ENCODE measurements around the gene CLTCL1. TPM values are rescaled to one million over a fixed set of nuclear protein-coding genes. Genes with fewer than 3 reads are reported as not detected.

CLTCL1 gene
- total and polyA plus RNA-seq, 9 donors, result 2.8 to 10.7 (median 5.2) TPM

DNA sequence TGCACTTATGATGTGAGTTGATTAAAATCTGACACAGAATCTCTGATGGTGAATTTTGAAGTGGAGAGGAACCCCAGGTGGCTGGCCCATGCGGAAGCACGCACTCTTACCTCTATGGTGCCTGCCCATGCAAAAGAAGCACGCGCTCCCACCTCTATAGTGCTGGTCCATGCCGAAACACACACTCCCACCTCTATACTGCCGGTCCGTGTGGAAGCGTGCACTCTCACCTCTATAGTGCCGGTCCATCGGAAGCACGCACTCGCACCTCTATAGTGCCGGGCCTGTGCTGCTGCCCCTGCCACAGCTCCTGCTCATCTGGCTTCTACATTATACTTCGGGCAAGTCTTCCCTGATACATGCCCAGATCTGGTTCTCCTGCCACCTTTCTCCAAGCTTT lies 76.2 kb downstream of the CLTCL1 start:
- no peaks in the 10 kb centered on the region for H3K9me3 ChIP-seq
- intact Hi-C loops (cut with DNase I), result no loop called here
- H3K36me3 ChIP-seq, result no peaks in the 10 kb centered on the region
- no peak overlapping the region for H3K4me3 ChIP-seq
- no peaks in the 10 kb centered on the region for H3K4me1 ChIP-seq (ENCODE audit: insufficient read depth)
- DNase-seq, result no peak
- no peaks in the 10 kb centered on the region for H3K27me3 ChIP-seq
- H3K27ac ChIP-seq, result no peak overlapping the region
- TF ChIP-seq POLR2A (IDR thresholded peaks at IDR 0.05), result no peak
- TF ChIP-seq, protein P1, sequence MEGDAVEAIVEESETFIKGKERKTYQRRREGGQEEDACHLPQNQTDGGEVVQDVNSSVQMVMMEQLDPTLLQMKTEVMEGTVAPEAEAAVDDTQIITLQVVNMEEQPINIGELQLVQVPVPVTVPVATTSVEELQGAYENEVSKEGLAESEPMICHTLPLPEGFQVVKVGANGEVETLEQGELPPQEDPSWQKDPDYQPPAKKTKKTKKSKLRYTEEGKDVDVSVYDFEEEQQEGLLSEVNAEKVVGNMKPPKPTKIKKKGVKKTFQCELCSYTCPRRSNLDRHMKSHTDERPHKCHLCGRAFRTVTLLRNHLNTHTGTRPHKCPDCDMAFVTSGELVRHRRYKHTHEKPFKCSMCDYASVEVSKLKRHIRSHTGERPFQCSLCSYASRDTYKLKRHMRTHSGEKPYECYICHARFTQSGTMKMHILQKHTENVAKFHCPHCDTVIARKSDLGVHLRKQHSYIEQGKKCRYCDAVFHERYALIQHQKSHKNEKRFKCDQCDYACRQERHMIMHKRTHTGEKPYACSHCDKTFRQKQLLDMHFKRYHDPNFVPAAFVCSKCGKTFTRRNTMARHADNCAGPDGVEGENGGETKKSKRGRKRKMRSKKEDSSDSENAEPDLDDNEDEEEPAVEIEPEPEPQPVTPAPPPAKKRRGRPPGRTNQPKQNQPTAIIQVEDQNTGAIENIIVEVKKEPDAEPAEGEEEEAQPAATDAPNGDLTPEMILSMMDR (IDR thresholded peaks at IDR 0.05), result no peak
- TF ChIP-seq EP300 (IDR thresholded peaks at IDR 0.05), result no peak
- WGBS, 3 donors, result 93 to 98% (median 95%) methylated on average over 14 of the region's 14 CpGs

DNA sequence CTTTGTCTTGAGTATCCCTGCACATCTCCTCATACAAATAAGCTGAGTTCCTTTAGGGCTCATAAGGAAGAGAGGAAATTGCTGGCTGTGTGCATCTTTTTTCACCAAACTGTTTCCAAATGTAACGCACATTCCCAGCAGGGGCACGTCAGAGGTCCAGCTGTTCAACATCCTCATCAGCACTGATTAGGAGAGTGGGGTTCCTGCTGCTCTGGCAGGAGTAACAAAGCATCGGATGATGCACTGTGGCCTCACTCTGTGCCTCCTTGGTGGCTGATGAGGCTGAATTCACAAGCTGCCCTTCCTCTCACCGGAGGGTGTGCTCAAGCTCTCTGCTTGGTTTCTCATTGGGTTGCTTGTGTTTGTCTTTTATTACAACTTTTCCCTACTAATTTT lies 77.4 kb downstream of the CLTCL1 start:
- Histone ChIP-seq H3K4me1 (ENCODE audit: insufficient read depth) (no peaks in the 10 kb centered on the region), H3K9me3 (no peaks in the 10 kb centered on the region), H3K27me3 (no peaks in the 10 kb centered on the region), H3K36me3 (no peaks in the 10 kb centered on the region), H3K4me3 (no peak overlapping the region), H3K27ac (no peak overlapping the region)
- intact Hi-C loops (cut with DNase I), result no loop called here
- TF ChIP-seq POLR2A (IDR thresholded peaks at IDR 0.05), result no peak
- no peak for TF ChIP-seq EP300 (IDR thresholded peaks at IDR 0.05)
- TF ChIP-seq, protein P1 (IDR thresholded peaks at IDR 0.05), result no peak
- DNase-seq, result no peak
- WGBS, 3 donors, result 25 to 39% (median 33%) methylated on average over 4 of the region's 4 CpGs

DNA sequence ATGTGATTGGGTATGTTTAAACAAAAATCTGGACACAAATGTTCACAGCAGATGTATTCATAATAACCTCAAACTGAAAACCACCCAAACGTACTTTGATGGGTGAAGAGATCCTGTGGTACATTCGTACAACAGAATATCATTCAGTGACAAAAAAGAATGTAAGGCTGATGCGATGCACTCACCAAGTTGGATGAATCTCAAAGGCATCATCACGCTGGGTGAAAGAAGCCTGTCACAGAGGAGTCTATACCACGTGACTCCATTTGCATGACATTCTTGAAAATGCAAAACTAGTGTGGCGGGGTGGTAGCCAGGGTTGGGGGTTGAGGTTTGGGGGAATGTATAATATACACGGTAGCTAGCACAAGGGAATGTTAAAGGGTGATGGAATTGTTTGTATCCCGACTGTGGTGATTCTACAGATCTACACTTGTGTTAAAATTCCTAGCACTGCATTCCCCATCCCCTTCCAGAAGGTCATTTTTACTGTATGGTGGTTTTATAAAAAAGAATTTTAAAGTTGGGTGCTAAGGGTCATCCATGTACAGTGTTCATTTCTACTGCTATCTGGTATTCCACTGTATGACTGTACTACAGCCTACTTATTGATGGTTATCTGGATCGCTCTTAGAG lies 78.0 kb downstream of the CLTCL1 start:
- Histone ChIP-seq H3K27me3 (no peaks in the 10 kb centered on the region), H3K9me3 (no peaks in the 10 kb centered on the region), H3K27ac (no peak overlapping the region), H3K4me1 (ENCODE audit: insufficient read depth) (no peaks in the 10 kb centered on the region), H3K36me3 (no peaks in the 10 kb centered on the region), H3K4me3 (no peak overlapping the region)
- TF ChIP-seq POLR2A (IDR thresholded peaks at IDR 0.05) (no peak), EP300 (IDR thresholded peaks at IDR 0.05) (no peak)
- TF ChIP-seq, protein P1 (IDR thresholded peaks at IDR 0.05), result no peak
- intact Hi-C loops (cut with DNase I), result no loop called here
- WGBS, 3 donors, result 72 to 81% (median 76%) methylated on average over 9 of the region's 9 CpGs
- DNase-seq, result no peak

DNA sequence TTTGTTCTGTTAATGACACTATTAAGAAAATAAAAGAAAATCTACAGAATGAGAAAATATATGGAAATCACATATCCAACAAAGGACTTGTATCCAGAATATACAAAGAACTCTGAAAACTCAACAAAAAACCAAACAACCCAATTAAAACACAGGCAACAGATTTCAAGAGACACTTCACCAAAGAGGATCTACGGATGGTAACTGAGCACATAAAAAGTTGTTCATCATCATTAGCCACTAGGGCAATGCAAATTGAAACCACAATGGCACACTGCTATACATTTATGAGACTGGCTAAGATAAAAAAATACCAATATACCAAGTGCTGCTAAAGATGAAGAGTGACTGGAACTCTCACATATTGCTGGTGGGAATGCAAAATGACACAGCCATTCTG lies 78.5 kb downstream of the CLTCL1 start:
- 81 to 86% (median 82%) methylated on average over 1 of the region's 1 CpG for WGBS, 3 donors
- Histone ChIP-seq H3K27me3 (no peaks in the 10 kb centered on the region), H3K27ac (no peak overlapping the region), H3K9me3 (no peaks in the 10 kb centered on the region), H3K4me3 (no peak overlapping the region), H3K4me1 (ENCODE audit: insufficient read depth) (no peaks in the 10 kb centered on the region), H3K36me3 (no peaks in the 10 kb centered on the region)
- TF ChIP-seq POLR2A (IDR thresholded peaks at IDR 0.05) (no peak), EP300 (IDR thresholded peaks at IDR 0.05) (no peak)
- TF ChIP-seq, protein P1 (IDR thresholded peaks at IDR 0.05), result no peak
- intact Hi-C loops (cut with DNase I), result no loop called here
- no peak for DNase-seq

Measured in ovary (tissue), 9 donors.